ENCODE data around the gene MRPS2. TPM values are rescaled to one million over a fixed set of nuclear protein-coding genes. Genes with fewer than 3 reads are reported as not detected.

The MRPS2 gene
- total and polyA plus RNA-seq, 2 experiments from 2014 or later, result 83.2 to 116 TPM

GRCh38 chr9:135531096-135531495, 30.6 kb downstream of the MRPS2 start:
- Mint-ChIP-seq H3K27ac (no peak overlapping the region), H3K9me3 (no peaks in the 10 kb centered on the region), H3K27me3 (ENCODE audit: insufficient read depth, low read depth, poor library complexity) (peaks cover 5% of the 10 kb centered on the region), H3K4me1 (peaks cover 9% of the 10 kb centered on the region; the same call in 2 of the 3 replicates), H3K4me3 (no peak overlapping the region), H3K36me3 (ENCODE audit: low read depth) (no peaks in the 10 kb centered on the region)
- ATAC-seq (no peak), DNase-seq (ENCODE audit: low spot score) (no peak)
- no peaks in the 10 kb centered on the region for H3F3A ChIP-seq (replicated peaks; ENCODE audit: low read depth)
- H3K27me3 ChIP-seq (ENCODE audit: insufficient read depth), result no peaks in the 10 kb centered on the region
- H3K4me3 ChIP-seq, result no peak overlapping the region
- H2AFZ ChIP-seq, result no peak overlapping the region
- TF ChIP-seq ZNF114 (CRISPR knock-in tag; IDR thresholded peaks at IDR 0.05), result no peak
- no peak for TF ChIP-seq STAT1 (IDR thresholded peaks at IDR 0.05; ENCODE audit: unreplicated experiment)
- TF ChIP-seq JUNB (IDR thresholded peaks at IDR 0.05; ENCODE audit: unreplicated experiment), result no peak
- TF ChIP-seq EZH2phosphoT487 (IDR thresholded peaks at IDR 0.05; ENCODE audit: unreplicated experiment), result no peak
- TF ChIP-seq, protein P1, sequence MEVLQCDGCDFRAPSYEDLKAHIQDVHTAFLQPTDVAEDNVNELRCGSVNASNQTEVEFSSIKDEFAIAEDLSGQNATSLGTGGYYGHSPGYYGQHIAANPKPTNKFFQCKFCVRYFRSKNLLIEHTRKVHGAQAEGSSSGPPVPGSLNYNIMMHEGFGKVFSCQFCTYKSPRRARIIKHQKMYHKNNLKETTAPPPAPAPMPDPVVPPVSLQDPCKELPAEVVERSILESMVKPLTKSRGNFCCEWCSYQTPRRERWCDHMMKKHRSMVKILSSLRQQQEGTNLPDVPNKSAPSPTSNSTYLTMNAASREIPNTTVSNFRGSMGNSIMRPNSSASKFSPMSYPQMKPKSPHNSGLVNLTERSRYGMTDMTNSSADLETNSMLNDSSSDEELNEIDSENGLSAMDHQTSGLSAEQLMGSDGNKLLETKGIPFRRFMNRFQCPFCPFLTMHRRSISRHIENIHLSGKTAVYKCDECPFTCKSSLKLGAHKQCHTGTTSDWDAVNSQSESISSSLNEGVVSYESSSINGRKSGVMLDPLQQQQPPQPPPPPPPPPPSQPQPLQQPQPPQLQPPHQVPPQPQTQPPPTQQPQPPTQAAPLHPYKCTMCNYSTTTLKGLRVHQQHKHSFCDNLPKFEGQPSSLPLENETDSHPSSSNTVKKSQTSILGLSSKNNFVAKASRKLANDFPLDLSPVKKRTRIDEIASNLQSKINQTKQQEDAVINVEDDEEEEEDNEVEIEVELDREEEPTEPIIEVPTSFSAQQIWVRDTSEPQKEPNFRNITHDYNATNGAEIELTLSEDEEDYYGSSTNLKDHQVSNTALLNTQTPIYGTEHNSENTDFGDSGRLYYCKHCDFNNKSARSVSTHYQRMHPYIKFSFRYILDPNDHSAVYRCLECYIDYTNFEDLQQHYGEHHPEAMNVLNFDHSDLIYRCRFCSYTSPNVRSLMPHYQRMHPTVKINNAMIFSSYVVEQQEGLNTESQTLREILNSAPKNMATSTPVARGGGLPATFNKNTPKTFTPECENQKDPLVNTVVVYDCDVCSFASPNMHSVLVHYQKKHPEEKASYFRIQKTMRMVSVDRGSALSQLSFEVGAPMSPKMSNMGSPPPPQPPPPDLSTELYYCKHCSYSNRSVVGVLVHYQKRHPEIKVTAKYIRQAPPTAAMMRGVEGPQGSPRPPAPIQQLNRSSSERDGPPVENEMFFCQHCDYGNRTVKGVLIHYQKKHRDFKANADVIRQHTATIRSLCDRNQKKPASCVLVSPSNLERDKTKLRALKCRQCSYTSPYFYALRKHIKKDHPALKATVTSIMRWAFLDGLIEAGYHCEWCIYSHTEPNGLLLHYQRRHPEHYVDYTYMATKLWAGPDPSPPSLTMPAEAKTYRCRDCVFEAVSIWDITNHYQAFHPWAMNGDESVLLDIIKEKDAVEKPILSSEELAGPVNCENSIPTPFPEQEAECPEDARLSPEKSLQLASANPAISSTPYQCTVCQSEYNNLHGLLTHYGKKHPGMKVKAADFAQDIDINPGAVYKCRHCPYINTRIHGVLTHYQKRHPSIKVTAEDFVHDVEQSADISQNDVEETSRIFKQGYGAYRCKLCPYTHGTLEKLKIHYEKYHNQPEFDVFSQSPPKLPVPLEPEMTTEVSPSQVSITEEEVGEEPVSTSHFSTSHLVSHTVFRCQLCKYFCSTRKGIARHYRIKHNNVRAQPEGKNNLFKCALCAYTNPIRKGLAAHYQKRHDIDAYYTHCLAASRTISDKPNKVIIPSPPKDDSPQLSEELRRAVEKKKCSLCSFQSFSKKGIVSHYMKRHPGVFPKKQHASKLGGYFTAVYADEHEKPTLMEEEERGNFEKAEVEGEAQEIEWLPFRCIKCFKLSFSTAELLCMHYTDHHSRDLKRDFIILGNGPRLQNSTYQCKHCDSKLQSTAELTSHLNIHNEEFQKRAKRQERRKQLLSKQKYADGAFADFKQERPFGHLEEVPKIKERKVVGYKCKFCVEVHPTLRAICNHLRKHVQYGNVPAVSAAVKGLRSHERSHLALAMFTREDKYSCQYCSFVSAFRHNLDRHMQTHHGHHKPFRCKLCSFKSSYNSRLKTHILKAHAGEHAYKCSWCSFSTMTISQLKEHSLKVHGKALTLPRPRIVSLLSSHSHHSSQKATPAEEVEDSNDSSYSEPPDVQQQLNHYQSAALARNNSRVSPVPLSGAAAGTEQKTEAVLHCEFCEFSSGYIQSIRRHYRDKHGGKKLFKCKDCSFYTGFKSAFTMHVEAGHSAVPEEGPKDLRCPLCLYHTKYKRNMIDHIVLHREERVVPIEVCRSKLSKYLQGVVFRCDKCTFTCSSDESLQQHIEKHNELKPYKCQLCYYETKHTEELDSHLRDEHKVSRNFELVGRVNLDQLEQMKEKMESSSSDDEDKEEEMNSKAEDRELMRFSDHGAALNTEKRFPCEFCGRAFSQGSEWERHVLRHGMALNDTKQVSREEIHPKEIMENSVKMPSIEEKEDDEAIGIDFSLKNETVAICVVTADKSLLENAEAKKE (CRISPR knock-in tag; IDR thresholded peaks at IDR 0.05), result no peak
- no peak for TF ChIP-seq ETS1 (IDR thresholded peaks at IDR 0.05)
- TF ChIP-seq POLR2AphosphoS5 (IDR thresholded peaks at IDR 0.05; ENCODE audit: low read depth), result no peak
- no peak for TF ChIP-seq CTCF (conservative IDR thresholded peaks at IDR 0.05; ENCODE audit: low read depth in 2 of 2)
- no peak for TF ChIP-seq CREB1 (CRISPR knock-in tag; IDR thresholded peaks at IDR 0.05; ENCODE audit: low read depth)
- no peak for TF ChIP-seq EZH2 (IDR thresholded peaks at IDR 0.05; ENCODE audit: low read depth, unreplicated experiment)
- TF ChIP-seq NANOG (IDR thresholded peaks at IDR 0.05; ENCODE audit: borderline replicate concordance), result no peak
- TF ChIP-seq ZNF331 (CRISPR knock-in tag; IDR thresholded peaks at IDR 0.05; ENCODE audit: low read depth), result no peak
- TF ChIP-seq, protein P2, sequence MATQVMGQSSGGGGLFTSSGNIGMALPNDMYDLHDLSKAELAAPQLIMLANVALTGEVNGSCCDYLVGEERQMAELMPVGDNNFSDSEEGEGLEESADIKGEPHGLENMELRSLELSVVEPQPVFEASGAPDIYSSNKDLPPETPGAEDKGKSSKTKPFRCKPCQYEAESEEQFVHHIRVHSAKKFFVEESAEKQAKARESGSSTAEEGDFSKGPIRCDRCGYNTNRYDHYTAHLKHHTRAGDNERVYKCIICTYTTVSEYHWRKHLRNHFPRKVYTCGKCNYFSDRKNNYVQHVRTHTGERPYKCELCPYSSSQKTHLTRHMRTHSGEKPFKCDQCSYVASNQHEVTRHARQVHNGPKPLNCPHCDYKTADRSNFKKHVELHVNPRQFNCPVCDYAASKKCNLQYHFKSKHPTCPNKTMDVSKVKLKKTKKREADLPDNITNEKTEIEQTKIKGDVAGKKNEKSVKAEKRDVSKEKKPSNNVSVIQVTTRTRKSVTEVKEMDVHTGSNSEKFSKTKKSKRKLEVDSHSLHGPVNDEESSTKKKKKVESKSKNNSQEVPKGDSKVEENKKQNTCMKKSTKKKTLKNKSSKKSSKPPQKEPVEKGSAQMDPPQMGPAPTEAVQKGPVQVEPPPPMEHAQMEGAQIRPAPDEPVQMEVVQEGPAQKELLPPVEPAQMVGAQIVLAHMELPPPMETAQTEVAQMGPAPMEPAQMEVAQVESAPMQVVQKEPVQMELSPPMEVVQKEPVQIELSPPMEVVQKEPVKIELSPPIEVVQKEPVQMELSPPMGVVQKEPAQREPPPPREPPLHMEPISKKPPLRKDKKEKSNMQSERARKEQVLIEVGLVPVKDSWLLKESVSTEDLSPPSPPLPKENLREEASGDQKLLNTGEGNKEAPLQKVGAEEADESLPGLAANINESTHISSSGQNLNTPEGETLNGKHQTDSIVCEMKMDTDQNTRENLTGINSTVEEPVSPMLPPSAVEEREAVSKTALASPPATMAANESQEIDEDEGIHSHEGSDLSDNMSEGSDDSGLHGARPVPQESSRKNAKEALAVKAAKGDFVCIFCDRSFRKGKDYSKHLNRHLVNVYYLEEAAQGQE (IDR thresholded peaks at IDR 0.05; ENCODE audit: unreplicated experiment), result no peak
- no peaks in the 10 kb centered on the region for H4K20me1 ChIP-seq (replicated peaks; ENCODE audit: insufficient read depth)
- H3K79me2 ChIP-seq (replicated peaks; ENCODE audit: insufficient read depth), result no peaks in the 10 kb centered on the region
- no peaks in the 10 kb centered on the region for H3K36me3 ChIP-seq (ENCODE audit: insufficient read depth)
- H3K9me2 ChIP-seq (ENCODE audit: insufficient read depth), result no peaks in the 10 kb centered on the region
- no peak overlapping the region for H3K4me2 ChIP-seq
- no peak overlapping the region for H3K27ac ChIP-seq (ENCODE audit: low read depth)
- no peaks in the 10 kb centered on the region; the same call in 1 of the 2 replicates for H3K4me1 ChIP-seq (ENCODE audit: insufficient read depth)
